HepG2 (cell line): ENCODE results near the gene STEAP3. TPM values are rescaled to one million over a fixed set of nuclear protein-coding genes. Genes with fewer than 3 reads are reported as not detected.

Source experiments
- YY1 ChIP-seq: IDR thresholded peaks from 2 replicates; pipeline ENCODE4 v1.6.1; 2011; ENCODE audit warnings: low read length, low read depth, moderate library complexity, mild to moderate bottlenecking; ENCODE audit not compliant: insufficient read depth, insufficient replicate concordance
- ZNF646 ChIP-seq: sonication (generic); formaldehyde crosslinking; IDR thresholded peaks from 2 replicates; pipeline ENCODE4 v1.9.0; 2021; ENCODE audit warnings: mild to moderate bottlenecking, missing genetic modification reagents
- ZNF687 ChIP-seq: sonication (generic); formaldehyde crosslinking; IDR thresholded peaks from 2 replicates; pipeline ENCODE4 v1.5.1; 2020; ENCODE audit warnings: mild to moderate bottlenecking, missing genetic modification reagents, moderate library complexity
- ZNF720 ChIP-seq: sonication (generic); formaldehyde crosslinking; IDR thresholded peaks from 2 replicates; pipeline ENCODE4 v1.4.0; 2020; ENCODE audit warnings: missing genetic modification reagents
- ZNF777 ChIP-seq: sonication (generic); formaldehyde crosslinking; IDR thresholded peaks from 2 replicates; pipeline ENCODE4 v1.4.0; 2020; ENCODE audit warnings: missing genetic modification reagents
- polyA plus RNA-seq, 8 experiments: library from polyadenylated mRNA; depleted of rRNA in 3 of 8; stranded (reverse) in 7 of 8; unstranded in 1 of 8; fragments of >200 nt; fragmentation: Illumina TruSeq in 4 of 8; extraction: Trizol in 4 of 8; gene quantifications; 2 replicates each; pipeline versions ENCODE4 v1.2.1 to v1.2.3, GENCODE V29; 2011 to 2016; ENCODE audit warnings: low read depth in 4 of 8, missing spikeins in 1 of 8, mixed read lengths in 1 of 8; ENCODE audit not compliant: insufficient read depth in 1 of 8
- total RNA-seq, 5 experiments: library from RNA; depleted of rRNA; stranded (reverse); fragments of >200 nt; fragmentation: Illumina TruSeq; extraction: Trizol; gene quantifications; 2 replicates each; pipeline ENCODE4 v1.2.3, GENCODE V29; 2016; ENCODE audit warnings: low read depth in 1 of 5
- TF ChIP-seq, protein P1 (sequence below): IDR thresholded peaks from 2 replicates; pipeline ENCODE4 v1.6.1; 2016; ENCODE audit warnings: low read depth, control low read depth
- TF ChIP-seq, protein P2 (sequence below): sonication (generic); formaldehyde crosslinking; IDR thresholded peaks from 2 replicates; pipeline ENCODE4 v1.4.0; 2020; ENCODE audit warnings: mild to moderate bottlenecking, missing genetic modification reagents
- TF ChIP-seq, protein P3 (sequence below): sonication (generic); formaldehyde crosslinking; IDR thresholded peaks from 2 replicates; pipeline ENCODE4 v1.5.1; 2020; ENCODE audit warnings: missing genetic modification reagents, mild to moderate bottlenecking, borderline replicate concordance

STEAP3 gene
- total and polyA plus RNA-seq, 2 of the 13 experiments (the other 11 are each of a cell fraction or from before 2014, with no cell fraction given), result 7.3 to 21.1 TPM

DNA sequence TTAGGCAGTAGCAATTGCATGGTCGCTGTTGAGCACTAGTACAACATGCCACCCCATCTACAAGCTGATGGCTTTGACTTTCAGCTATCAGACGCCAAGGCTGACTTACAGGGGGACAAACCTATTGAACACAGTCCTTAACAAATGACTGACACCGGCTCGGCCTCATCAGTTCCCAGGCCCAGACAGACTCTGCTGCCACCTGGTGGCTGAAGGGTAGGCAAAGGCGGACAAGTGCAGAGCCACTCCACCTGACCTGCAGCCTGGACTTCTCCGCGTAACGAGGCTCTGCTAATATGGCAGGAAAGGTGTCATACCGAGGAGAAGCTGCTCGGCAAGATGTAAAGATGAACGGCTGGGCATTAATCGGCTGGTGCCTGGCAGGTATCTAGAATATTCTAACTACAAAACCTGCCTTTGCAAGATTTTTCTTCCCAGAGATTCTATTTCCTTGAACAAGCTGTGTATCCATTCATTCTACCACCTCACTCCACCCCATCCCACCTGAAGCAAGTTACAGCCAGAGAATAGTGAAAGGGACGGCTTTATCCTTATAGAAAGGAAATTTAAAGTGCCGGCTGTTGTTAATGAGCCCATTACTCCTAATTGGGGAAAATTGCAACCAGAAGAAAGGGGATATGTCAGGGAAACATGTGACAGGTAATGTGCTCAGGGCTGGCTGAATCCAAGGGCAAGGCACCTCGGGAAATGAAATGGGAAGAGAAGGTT, 67.4 kb downstream of the STEAP3 start (continued):
- TF ChIP-seq, protein P1, sequence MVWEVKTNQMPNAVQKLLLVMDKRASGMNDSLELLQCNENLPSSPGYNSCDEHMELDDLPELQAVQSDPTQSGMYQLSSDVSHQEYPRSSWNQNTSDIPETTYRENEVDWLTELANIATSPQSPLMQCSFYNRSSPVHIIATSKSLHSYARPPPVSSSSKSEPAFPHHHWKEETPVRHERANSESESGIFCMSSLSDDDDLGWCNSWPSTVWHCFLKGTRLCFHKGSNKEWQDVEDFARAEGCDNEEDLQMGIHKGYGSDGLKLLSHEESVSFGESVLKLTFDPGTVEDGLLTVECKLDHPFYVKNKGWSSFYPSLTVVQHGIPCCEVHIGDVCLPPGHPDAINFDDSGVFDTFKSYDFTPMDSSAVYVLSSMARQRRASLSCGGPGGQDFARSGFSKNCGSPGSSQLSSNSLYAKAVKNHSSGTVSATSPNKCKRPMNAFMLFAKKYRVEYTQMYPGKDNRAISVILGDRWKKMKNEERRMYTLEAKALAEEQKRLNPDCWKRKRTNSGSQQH (CRISPR knock-in tag), result no peak
- TF ChIP-seq ZNF687 (CRISPR knock-in tag) (peak; percentile 37; the same call in 1 of the 2 replicates), ZNF777 (CRISPR knock-in tag) (no peak), YY1 (no peak), ZNF646 (no peak), ZNF720 (no peak)
- TF ChIP-seq, protein P2, sequence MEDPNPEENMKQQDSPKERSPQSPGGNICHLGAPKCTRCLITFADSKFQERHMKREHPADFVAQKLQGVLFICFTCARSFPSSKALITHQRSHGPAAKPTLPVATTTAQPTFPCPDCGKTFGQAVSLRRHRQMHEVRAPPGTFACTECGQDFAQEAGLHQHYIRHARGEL, result no peak
- TF ChIP-seq, protein P3, sequence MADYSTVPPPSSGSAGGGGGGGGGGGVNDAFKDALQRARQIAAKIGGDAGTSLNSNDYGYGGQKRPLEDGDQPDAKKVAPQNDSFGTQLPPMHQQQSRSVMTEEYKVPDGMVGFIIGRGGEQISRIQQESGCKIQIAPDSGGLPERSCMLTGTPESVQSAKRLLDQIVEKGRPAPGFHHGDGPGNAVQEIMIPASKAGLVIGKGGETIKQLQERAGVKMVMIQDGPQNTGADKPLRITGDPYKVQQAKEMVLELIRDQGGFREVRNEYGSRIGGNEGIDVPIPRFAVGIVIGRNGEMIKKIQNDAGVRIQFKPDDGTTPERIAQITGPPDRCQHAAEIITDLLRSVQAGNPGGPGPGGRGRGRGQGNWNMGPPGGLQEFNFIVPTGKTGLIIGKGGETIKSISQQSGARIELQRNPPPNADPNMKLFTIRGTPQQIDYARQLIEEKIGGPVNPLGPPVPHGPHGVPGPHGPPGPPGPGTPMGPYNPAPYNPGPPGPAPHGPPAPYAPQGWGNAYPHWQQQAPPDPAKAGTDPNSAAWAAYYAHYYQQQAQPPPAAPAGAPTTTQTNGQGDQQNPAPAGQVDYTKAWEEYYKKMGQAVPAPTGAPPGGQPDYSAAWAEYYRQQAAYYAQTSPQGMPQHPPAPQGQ (CRISPR knock-in tag), result no peak
